K562 (cell line): ENCODE results near the gene ZCCHC17. TPM values are rescaled to one million over a fixed set of nuclear protein-coding genes. Genes with fewer than 3 reads are reported as not detected.

Source experiments
- BRD4 ChIP-seq: fragments of 200-600 bp; sonication (generic); IDR thresholded peaks from 2 replicates; pipeline ENCODE4 v1.6.1; 2017; ENCODE audit warnings: inconsistent platforms
- CHD1 ChIP-seq: fragments of 200-600 bp; sonication (generic); IDR thresholded peaks from one replicate; pipeline ENCODE4 v1.6.1; 2012; ENCODE audit warnings: mild to moderate bottlenecking, moderate library complexity, low read length, inconsistent platforms
- CREM ChIP-seq: IDR thresholded peaks from 2 replicates; pipeline ENCODE4 v1.6.1; 2014; ENCODE audit warnings: antibody characterized with exemption, low read depth
- E2F3 ChIP-seq: fragments of 250-450 bp; sonication (Bioruptor Pico); IDR thresholded peaks from 2 replicates; pipeline ENCODE4 v1.4.0; 2020; ENCODE audit warnings: mild to moderate bottlenecking
- ETS2 ChIP-seq: IDR thresholded peaks from 2 replicates; pipeline ENCODE4 v1.6.1; 2016; ENCODE audit warnings: borderline replicate concordance, missing genetic modification characterization, mild to moderate bottlenecking, moderate library complexity, missing compliant biosample characterization; ENCODE audit not compliant: poor library complexity, severe bottlenecking
- KHSRP ChIP-seq: fragments of 450-650 bp; IDR thresholded peaks from 2 replicates; pipeline ENCODE4 v1.6.1; 2017
- MYC ChIP-seq, 2 experiments: fragments of 250-450 bp in 1 of 2; sonication (Bioruptor Pico) in 1 of 2; IDR thresholded peaks; 2 replicates each; pipeline versions ENCODE4 v1.5.1 to v1.6.1; 2012 to 2021; ENCODE audit warnings: low read depth in 2 of 2, borderline replicate concordance in 1 of 2, improper control_type of control experiment in 1 of 2, low read length in 1 of 2, mild to moderate bottlenecking in 1 of 2, moderate library complexity in 1 of 2
- MYNN ChIP-seq, 2 experiments: sonication (generic); formaldehyde crosslinking in 1 of 2; IDR thresholded peaks; 2 replicates each; pipeline versions ENCODE4 v1.5.0 to v1.6.1; 2016 to 2020; ENCODE audit warnings: antibody characterized with exemption in 1 of 2, missing genetic modification reagents in 1 of 2
- PHF21A ChIP-seq: fragments of 450-650 bp; IDR thresholded peaks from 2 replicates; pipeline ENCODE4 v1.6.1; 2017; ENCODE audit warnings: low read depth, borderline replicate concordance
- PTTG1 ChIP-seq: fragments of 450-650 bp; IDR thresholded peaks from 2 replicates; pipeline ENCODE4 v1.6.1; 2016; ENCODE audit warnings: low read depth, mild to moderate bottlenecking, missing genetic modification characterization, missing compliant biosample characterization
- SMAD4 ChIP-seq: fragments of 250-450 bp; sonication (Bioruptor Pico); conservative IDR thresholded peaks from 2 replicates; pipeline ENCODE4 v1.8.0; 2021; ENCODE audit warnings: inconsistent platforms, mild to moderate bottlenecking, moderate library complexity
- SMARCE1 ChIP-seq: fragments of 450-650 bp; IDR thresholded peaks from 2 replicates; pipeline ENCODE4 v1.7.1; 2016; ENCODE audit warnings: mild to moderate bottlenecking
- TOE1 ChIP-seq, 2 experiments: fragments of 450-650 bp in 1 of 2; sonication (generic) in 1 of 2; formaldehyde crosslinking in 1 of 2; IDR thresholded peaks; 2 replicates each; pipeline versions ENCODE4 v1.7.1 to v1.8.0; 2016 to 2022; ENCODE audit warnings: borderline replicate concordance in 2 of 2, mild to moderate bottlenecking in 2 of 2, antibody characterized with exemption in 1 of 2, inconsistent platforms in 1 of 2, low read depth in 1 of 2, missing genetic modification reagents in 1 of 2, moderate library complexity in 1 of 2
- ZNF830 ChIP-seq: fragments of 250-450 bp; sonication (Bioruptor Pico); IDR thresholded peaks from 2 replicates; pipeline ENCODE4 v1.5.0; 2021; ENCODE audit warnings: mild to moderate bottlenecking
- polyA plus RNA-seq, 8 experiments: library from polyadenylated mRNA; depleted of rRNA in 4 of 8; stranded (reverse) in 5 of 8; unstranded in 3 of 8; fragments of >200 nt; fragmentation: Nextera tagmentation in 2 of 8; fragmentation: Illumina TruSeq in 1 of 8; extraction: Ambion mirVana in 2 of 8; extraction: Trizol in 1 of 8; gene quantifications; 2 replicates each; pipeline versions ENCODE4 v1.2.1 to v1.2.3, GENCODE V29; 2011 to 2014; ENCODE audit warnings: inconsistent platforms in 1 of 8, missing spikeins in 1 of 8
- total RNA-seq, 7 experiments: library from RNA; depleted of rRNA in 6 of 7; stranded (reverse); fragments of >200 nt in 6 of 7; fragmentation: Illumina TruSeq in 2 of 7; extraction: Trizol in 2 of 7; gene quantifications; 2 replicates each; pipeline versions ENCODE4 v1.2.1 to v1.2.3, GENCODE V29; 2011 to 2021; ENCODE audit warnings: low replicate concordance in 1 of 7
- TF ChIP-seq, protein P1 (sequence below): IDR thresholded peaks from 3 replicates; pipeline ENCODE4 v1.6.1; 2011; ENCODE audit warnings: borderline replicate concordance, mild to moderate bottlenecking; ENCODE audit not compliant: insufficient read length, insufficient read depth
- TF ChIP-seq, protein P2 (sequence below): fragments of 450-650 bp; formaldehyde crosslinking; IDR thresholded peaks from 2 replicates; pipeline ENCODE4 v1.4.0; 2020; ENCODE audit warnings: mild to moderate bottlenecking, moderate library complexity
- TF ChIP-seq, protein P3 (sequence below): fragments of 450-650 bp; formaldehyde crosslinking; IDR thresholded peaks from 2 replicates; pipeline ENCODE4 v1.4.0; 2020; ENCODE audit warnings: mild to moderate bottlenecking, moderate library complexity
- TF ChIP-seq, protein P4 (sequence below): sonication (generic); formaldehyde crosslinking; IDR thresholded peaks from 2 replicates; pipeline ENCODE4 v1.8.0; 2022; ENCODE audit warnings: missing genetic modification reagents, mild to moderate bottlenecking, moderate library complexity, borderline replicate concordance
- TF ChIP-seq, protein P5 (sequence below): fragments of 200-400 bp; formaldehyde crosslinking; IDR thresholded peaks from 2 replicates; pipeline ENCODE4 v1.6.1; 2017; ENCODE audit warnings: mild to moderate bottlenecking, low read depth, low read length, moderate library complexity

The ZCCHC17 gene
- total and polyA plus RNA-seq, 9 of the 15 experiments (the other 6 are each of a cell fraction or from before 2014, with no cell fraction given): 46.9 to 150 (median 74.7) TPM

DNA sequence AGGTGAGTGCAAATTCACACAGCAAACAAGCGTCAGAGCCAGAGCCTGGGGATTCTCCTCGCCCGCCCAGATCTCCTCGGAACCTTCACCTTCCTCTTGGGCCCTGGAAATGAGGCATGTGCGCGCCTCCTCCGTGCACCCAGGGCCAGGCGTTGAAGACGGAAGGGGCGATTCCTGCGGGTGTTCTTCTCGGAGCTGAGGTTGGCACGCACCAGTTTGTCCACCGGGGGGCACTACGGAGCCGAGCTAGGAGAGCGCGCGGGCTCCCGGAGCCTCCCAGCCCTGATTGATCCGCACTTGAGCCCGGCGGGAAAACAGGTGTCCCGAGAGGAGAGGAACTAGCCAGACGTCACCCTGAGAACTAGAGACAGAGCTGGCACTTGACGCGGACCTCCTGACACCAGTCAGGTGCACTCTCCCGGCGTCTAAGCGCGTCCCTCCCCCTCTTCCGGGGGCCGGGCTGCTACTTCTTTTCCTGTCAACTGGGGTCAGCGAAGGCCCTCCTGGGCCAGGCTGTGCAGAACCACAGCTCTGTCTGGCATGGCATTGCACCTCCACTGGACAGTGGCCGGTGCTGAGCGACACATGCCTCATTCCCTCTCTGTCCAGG, 97.9 kb downstream of the ZCCHC17 start (continued):
- TF ChIP-seq SMARCE1: no peak
- TF ChIP-seq CREM: peak; percentile 27; the same call in 1 of the 2 replicates
- TF ChIP-seq KHSRP: no peak
- TF ChIP-seq MYNN (IDR thresholded peaks at IDR 0.05): 0 out of 2 replicates have a peak, but pooled peaks have one; percentile 36
- no peak for TF ChIP-seq MYNN (CRISPR knock-in tag; IDR thresholded peaks at IDR 0.05)
- TF ChIP-seq ZNF830 (CRISPR knock-in tag): no peak
- TF ChIP-seq PHF21A: peak; percentile 84; the same call in 1 of the 2 replicates
- TF ChIP-seq TOE1 (IDR thresholded peaks at IDR 0.05; ENCODE audit: borderline replicate concordance): peak; percentile 56; the same call in 1 of the 2 replicates
- TF ChIP-seq TOE1 (CRISPR knock-in tag; IDR thresholded peaks at IDR 0.05; ENCODE audit: borderline replicate concordance, low read depth): no peak
- TF ChIP-seq MYC (IDR thresholded peaks at IDR 0.05; ENCODE audit: low read depth, low read length): 0 out of 2 replicates have a peak, but pooled peaks have one; percentile 35
- no peak for TF ChIP-seq MYC (CRISPR knock-in tag; IDR thresholded peaks at IDR 0.05; ENCODE audit: borderline replicate concordance, low read depth)
- TF ChIP-seq, protein P1, sequence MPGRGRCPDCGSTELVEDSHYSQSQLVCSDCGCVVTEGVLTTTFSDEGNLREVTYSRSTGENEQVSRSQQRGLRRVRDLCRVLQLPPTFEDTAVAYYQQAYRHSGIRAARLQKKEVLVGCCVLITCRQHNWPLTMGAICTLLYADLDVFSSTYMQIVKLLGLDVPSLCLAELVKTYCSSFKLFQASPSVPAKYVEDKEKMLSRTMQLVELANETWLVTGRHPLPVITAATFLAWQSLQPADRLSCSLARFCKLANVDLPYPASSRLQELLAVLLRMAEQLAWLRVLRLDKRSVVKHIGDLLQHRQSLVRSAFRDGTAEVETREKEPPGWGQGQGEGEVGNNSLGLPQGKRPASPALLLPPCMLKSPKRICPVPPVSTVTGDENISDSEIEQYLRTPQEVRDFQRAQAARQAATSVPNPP: no peak
- TF ChIP-seq, protein P2, sequence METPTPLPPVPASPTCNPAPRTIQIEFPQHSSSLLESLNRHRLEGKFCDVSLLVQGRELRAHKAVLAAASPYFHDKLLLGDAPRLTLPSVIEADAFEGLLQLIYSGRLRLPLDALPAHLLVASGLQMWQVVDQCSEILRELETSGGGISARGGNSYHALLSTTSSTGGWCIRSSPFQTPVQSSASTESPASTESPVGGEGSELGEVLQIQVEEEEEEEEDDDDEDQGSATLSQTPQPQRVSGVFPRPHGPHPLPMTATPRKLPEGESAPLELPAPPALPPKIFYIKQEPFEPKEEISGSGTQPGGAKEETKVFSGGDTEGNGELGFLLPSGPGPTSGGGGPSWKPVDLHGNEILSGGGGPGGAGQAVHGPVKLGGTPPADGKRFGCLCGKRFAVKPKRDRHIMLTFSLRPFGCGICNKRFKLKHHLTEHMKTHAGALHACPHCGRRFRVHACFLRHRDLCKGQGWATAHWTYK (CRISPR knock-in tag): peak; percentile 41; the same call in 1 of the 2 replicates
- TF ChIP-seq, protein P3, sequence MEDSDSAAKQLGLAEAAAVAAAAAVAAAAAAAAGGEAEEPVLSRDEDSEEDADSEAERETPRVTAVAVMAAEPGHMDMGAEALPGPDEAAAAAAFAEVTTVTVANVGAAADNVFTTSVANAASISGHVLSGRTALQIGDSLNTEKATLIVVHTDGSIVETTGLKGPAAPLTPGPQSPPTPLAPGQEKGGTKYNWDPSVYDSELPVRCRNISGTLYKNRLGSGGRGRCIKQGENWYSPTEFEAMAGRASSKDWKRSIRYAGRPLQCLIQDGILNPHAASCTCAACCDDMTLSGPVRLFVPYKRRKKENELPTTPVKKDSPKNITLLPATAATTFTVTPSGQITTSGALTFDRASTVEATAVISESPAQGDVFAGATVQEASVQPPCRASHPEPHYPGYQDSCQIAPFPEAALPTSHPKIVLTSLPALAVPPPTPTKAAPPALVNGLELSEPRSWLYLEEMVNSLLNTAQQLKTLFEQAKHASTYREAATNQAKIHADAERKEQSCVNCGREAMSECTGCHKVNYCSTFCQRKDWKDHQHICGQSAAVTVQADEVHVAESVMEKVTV: peak; percentile 58
- TF ChIP-seq PTTG1 (tag): no peak
- peak; percentile 65; the same call in 1 of the 2 replicates for TF ChIP-seq E2F3 (CRISPR knock-in tag)
- TF ChIP-seq SMAD4 (CRISPR knock-in tag): peak; percentile 43; the same call in 1 of the 2 replicates
- TF ChIP-seq CHD1: no peak
- TF ChIP-seq ETS2: no peak
- no peak for TF ChIP-seq BRD4
- TF ChIP-seq, protein P4, sequence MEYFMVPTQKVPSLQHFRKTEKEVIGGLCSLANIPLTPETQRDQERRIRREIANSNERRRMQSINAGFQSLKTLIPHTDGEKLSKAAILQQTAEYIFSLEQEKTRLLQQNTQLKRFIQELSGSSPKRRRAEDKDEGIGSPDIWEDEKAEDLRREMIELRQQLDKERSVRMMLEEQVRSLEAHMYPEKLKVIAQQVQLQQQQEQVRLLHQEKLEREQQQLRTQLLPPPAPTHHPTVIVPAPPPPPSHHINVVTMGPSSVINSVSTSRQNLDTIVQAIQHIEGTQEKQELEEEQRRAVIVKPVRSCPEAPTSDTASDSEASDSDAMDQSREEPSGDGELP (CRISPR knock-in tag): no peak
- TF ChIP-seq, protein P5, sequence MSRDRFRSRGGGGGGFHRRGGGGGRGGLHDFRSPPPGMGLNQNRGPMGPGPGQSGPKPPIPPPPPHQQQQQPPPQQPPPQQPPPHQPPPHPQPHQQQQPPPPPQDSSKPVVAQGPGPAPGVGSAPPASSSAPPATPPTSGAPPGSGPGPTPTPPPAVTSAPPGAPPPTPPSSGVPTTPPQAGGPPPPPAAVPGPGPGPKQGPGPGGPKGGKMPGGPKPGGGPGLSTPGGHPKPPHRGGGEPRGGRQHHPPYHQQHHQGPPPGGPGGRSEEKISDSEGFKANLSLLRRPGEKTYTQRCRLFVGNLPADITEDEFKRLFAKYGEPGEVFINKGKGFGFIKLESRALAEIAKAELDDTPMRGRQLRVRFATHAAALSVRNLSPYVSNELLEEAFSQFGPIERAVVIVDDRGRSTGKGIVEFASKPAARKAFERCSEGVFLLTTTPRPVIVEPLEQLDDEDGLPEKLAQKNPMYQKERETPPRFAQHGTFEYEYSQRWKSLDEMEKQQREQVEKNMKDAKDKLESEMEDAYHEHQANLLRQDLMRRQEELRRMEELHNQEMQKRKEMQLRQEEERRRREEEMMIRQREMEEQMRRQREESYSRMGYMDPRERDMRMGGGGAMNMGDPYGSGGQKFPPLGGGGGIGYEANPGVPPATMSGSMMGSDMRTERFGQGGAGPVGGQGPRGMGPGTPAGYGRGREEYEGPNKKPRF: no peak
